IMR-90 (cell line): ENCODE data around the gene STK17B. TPM values are rescaled to one million over a fixed set of nuclear protein-coding genes. Genes with fewer than 3 reads are reported as not detected.

ENCODE experiments used
- ATAC-seq: fragments of 200-7000 bp; cut with Tn5 transposase; 2 replicates; pipeline ENCODE4 v1.9.1; 2020; ENCODE audit warnings: low read depth, mild to moderate bottlenecking, moderate library complexity
- BruUV-seq: library from RNA; stranded (reverse); fragments of 400-500 nt; replicated peaks from 2 replicates; lab custom pipeline; 2021; lab: Mats Ljungman, UMichigan
- CTCF ChIA-PET: fragments of 300-600 bp; formaldehyde crosslinking; extraction: SDS; loops from one replicate; lab custom pipeline; 2021; ENCODE audit warnings: antibody characterized with exemption; lab: Yijun Ruan, JAX
- POLR2A ChIA-PET: fragments of 300-600 bp; sonication (Branson Sonifier 250); formaldehyde crosslinking; loops from one replicate; lab custom pipeline; 2022; ENCODE audit warnings: antibody characterized with exemption; ENCODE audit not compliant: unreplicated experiment; lab: Charles Lee
- DNase-seq: peaks from one replicate; pipeline ENCODE4 v3.0.0; 2013
- H2AFZ ChIP-seq: replicated peaks from 2 replicates; pipeline ENCODE3; 2013; ENCODE audit warnings: low read length, mild to moderate bottlenecking; ENCODE audit not compliant: poor library complexity
- H2AK5ac ChIP-seq: 2 replicates; pipeline ENCODE4 v1.6.1; 2013; ENCODE audit warnings: low read depth, low read length, inconsistent platforms
- H2AK9ac ChIP-seq: replicated peaks from 2 replicates; pipeline ENCODE3; 2013; ENCODE audit warnings: mild to moderate bottlenecking, low read depth, low read length, moderate library complexity; ENCODE audit not compliant: poor library complexity
- H2BK120ac ChIP-seq: 2 replicates; pipeline ENCODE4 v1.6.1; 2013; ENCODE audit warnings: low read depth, low read length, inconsistent platforms
- H2BK15ac ChIP-seq: 3 replicates; pipeline ENCODE4 v1.6.1; 2013; ENCODE audit warnings: low read depth, low read length, inconsistent platforms
- H2BK20ac ChIP-seq: 2 replicates; pipeline ENCODE4 v1.6.1; 2013; ENCODE audit warnings: low read depth, mild to moderate bottlenecking, inconsistent platforms, low read length, moderate library complexity
- H2BK5ac ChIP-seq: 2 replicates; pipeline ENCODE4 v1.6.1; 2013; ENCODE audit warnings: mild to moderate bottlenecking, low read depth, low read length, inconsistent platforms; ENCODE audit not compliant: poor library complexity, severe bottlenecking
- H3K14ac ChIP-seq: replicated peaks from 2 replicates; pipeline ENCODE4 v1.6.1; 2013; ENCODE audit warnings: low read depth, low read length, inconsistent platforms
- H3K18ac ChIP-seq: 2 replicates; pipeline ENCODE4 v1.6.1; 2013; ENCODE audit warnings: low read depth, low read length, control low read depth
- H3K23ac ChIP-seq: 2 replicates; pipeline ENCODE4 v1.6.1; 2013; ENCODE audit warnings: low read depth, low read length, inconsistent platforms
- H3K27ac ChIP-seq: 2 replicates; pipeline ENCODE4 v1.5.1; 2013; ENCODE audit warnings: mild to moderate bottlenecking, control low read depth, low read length; ENCODE audit not compliant: insufficient read depth
- H3K27me3 ChIP-seq: 2 replicates; pipeline ENCODE4 v1.6.1; 2013; ENCODE audit warnings: low read length; ENCODE audit not compliant: control insufficient read depth, insufficient read depth
- H3K36me3 ChIP-seq: 2 replicates; pipeline ENCODE4 v1.6.1; 2013; ENCODE audit warnings: low read length, mixed read lengths; ENCODE audit not compliant: control insufficient read depth, insufficient read depth
- H3K4ac ChIP-seq: 2 replicates; pipeline ENCODE4 v1.6.1; 2013; ENCODE audit warnings: low read depth, low read length, inconsistent platforms
- H3K4me1 ChIP-seq: 2 replicates; pipeline ENCODE4 v1.6.1; 2013; ENCODE audit warnings: low read length, mixed read lengths; ENCODE audit not compliant: control insufficient read depth, insufficient read depth
- H3K4me2 ChIP-seq: 2 replicates; pipeline ENCODE4 v1.6.1; 2013; ENCODE audit warnings: low read depth, mild to moderate bottlenecking, control low read depth, low read length, moderate library complexity
- H3K4me3 ChIP-seq: 2 replicates; pipeline ENCODE4 v1.5.1; 2013; ENCODE audit warnings: low read depth, mild to moderate bottlenecking, control low read depth, low read length, moderate library complexity; ENCODE audit not compliant: insufficient read depth
- H3K56ac ChIP-seq: 2 replicates; pipeline ENCODE4 v1.6.1; 2013; ENCODE audit warnings: low read length, inconsistent platforms; ENCODE audit not compliant: insufficient read depth; ENCODE audit errors: extremely low read depth
- H3K79me1 ChIP-seq, 2 experiments: 2 replicates each; pipeline ENCODE4 v1.6.1; 2013; ENCODE audit warnings: low read length in 2 of 2, inconsistent platforms in 1 of 2, low read depth in 1 of 2
- H3K9ac ChIP-seq: 2 replicates; pipeline ENCODE4 v1.6.1; 2013; ENCODE audit warnings: low read depth, low read length, control low read depth
- H3K9me1 ChIP-seq: 2 replicates; pipeline ENCODE4 v1.6.1; 2013; ENCODE audit warnings: low read length, inconsistent platforms; ENCODE audit not compliant: insufficient read depth
- H3K9me3 ChIP-seq: 2 replicates; pipeline ENCODE4 v1.6.1; 2013; ENCODE audit warnings: low read length; ENCODE audit not compliant: control insufficient read depth, insufficient read depth
- H4K20me1 ChIP-seq: 2 replicates; pipeline ENCODE4 v1.6.1; 2013; ENCODE audit warnings: low read length, inconsistent platforms; ENCODE audit not compliant: insufficient read depth
- H4K5ac ChIP-seq: 2 replicates; pipeline ENCODE4 v1.6.1; 2013; ENCODE audit warnings: mild to moderate bottlenecking, low read depth, low read length, control low read depth
- H4K8ac ChIP-seq, 2 experiments: 2 replicates each; pipeline ENCODE4 v1.6.1; 2013; ENCODE audit warnings: low read depth in 2 of 2, low read length in 2 of 2, control low read depth in 1 of 2, inconsistent platforms in 1 of 2
- H4K91ac ChIP-seq: 2 replicates; pipeline ENCODE4 v1.6.1; 2013; ENCODE audit warnings: low read depth, low read length, inconsistent platforms; ENCODE audit not compliant: insufficient read depth
- BHLHE40 ChIP-seq: fragments of 150-350 bp; IDR thresholded peaks from 2 replicates; pipeline ENCODE4 v1.6.1; 2016; ENCODE audit warnings: mild to moderate bottlenecking, low read depth, low read length
- WGBS, 2 experiments: methylation state at CpG; one replicate each; pipeline versions ENCODE4 v1.1.5 to v1.1.7; 2013; ENCODE audit warnings: missing lambda C conversion rate in 2 of 2; ENCODE audit not compliant: insufficient read length in 1 of 2; ENCODE audit errors: extremely low coverage in 2 of 2; 5-methylcytosine and 5-hydroxymethylcytosine counted together
- dilution Hi-C: fragments of 300-500 bp; cut with HindIII; formaldehyde crosslinking; loops from one replicate; pipeline ENCODE4 v1.14.3; 2018; ENCODE audit warnings: low sequenced_read_pairs; ENCODE audit not compliant: unreplicated experiment
- in situ Hi-C: fragments of 300-500 bp; cut with MboI; formaldehyde crosslinking; loops from 3 replicates; pipeline ENCODE4 v1.14.3; 2019; ENCODE audit warnings: low sequenced_read_pairs, inconsistent platforms, mixed read lengths
- intact Hi-C: fragments of 100-400 bp; cut with micrococcal nuclease; formaldehyde crosslinking; loops from 2 replicates; pipeline ENCODE4 v1.10.0; 2022
- polyA plus RNA-seq, 3 experiments: library from polyadenylated mRNA; depleted of rRNA; stranded (reverse); fragments of >200 nt; gene quantifications; 2 replicates each; pipeline ENCODE4 v1.2.3, GENCODE V29; 2012; ENCODE audit warnings: low replicate concordance in 1 of 3
- total RNA-seq: library from RNA; depleted of rRNA; stranded (reverse); fragments of >200 nt; gene quantifications from 2 replicates; pipeline ENCODE4 v1.2.3, GENCODE V29; 2012

The STK17B gene
- total and polyA plus RNA-seq, 2 of the 4 experiments (the other 2 are of a cell fraction) = 7.5 to 48.9 TPM

DNA sequence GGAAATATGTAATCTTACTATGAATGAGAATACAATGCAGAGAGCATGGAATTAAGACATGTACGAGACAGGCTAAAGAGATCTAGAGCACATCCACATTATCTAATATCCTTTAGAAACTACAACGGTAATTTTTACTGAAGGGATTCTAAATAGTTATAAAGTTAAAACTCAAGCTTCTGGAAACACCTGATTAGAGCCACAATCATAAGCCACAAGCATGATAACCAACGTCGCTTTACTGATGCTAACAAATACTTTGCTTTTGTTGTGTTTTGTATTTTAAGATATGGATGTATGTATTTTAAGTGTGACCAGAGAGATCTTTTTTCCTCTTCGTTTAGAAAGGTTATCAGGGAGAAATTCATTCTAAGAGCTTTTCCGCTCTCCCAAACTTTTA, 44.0 kb upstream of the STK17B start:
- H2AFZ ChIP-seq = no peak overlapping the region
- no CpG with 5 or more reads among the region's 6 CpGs for WGBS, 2 experiments
- no peak for DNase-seq
- H2BK15ac ChIP-seq = no peak overlapping the region
- BruUV-seq = no TSS peak
- H3K23ac ChIP-seq = no peak overlapping the region
- no peaks in the 10 kb centered on the region for H3K27me3 ChIP-seq
- H3K9me3 ChIP-seq = no peaks in the 10 kb centered on the region
- H3K18ac ChIP-seq = no peak overlapping the region
- no peak overlapping the region for H4K8ac ChIP-seq
- ChIA-PET CTCF (interaction anchor here (0.7 kb wide), 1 partner anchor 14 kb away, joined by 3 read pairs; no protein-coding TSS in a partner anchor), POLR2A (no interaction called here)
- no peaks in the 10 kb centered on the region for H4K20me1 ChIP-seq
- no peaks in the 10 kb centered on the region for H3K36me3 ChIP-seq
- no peak overlapping the region for H3K9ac ChIP-seq
- in situ Hi-C loops = no loop called here
- dilution Hi-C loops = no loop called here
- no peaks in the 10 kb centered on the region for H3K4me1 ChIP-seq
- intact Hi-C loops = no loop called here
- TF ChIP-seq BHLHE40 = no peak
- no peak overlapping the region for H2AK9ac ChIP-seq
- no peak overlapping the region for H3K56ac ChIP-seq
- H4K5ac ChIP-seq = no peak overlapping the region
- H3K4me2 ChIP-seq = no peak overlapping the region
- no peak overlapping the region for H3K4me3 ChIP-seq
- H2BK120ac ChIP-seq = no peak overlapping the region
- no peak overlapping the region for H3K27ac ChIP-seq
- H3K9me1 ChIP-seq = no peaks in the 10 kb centered on the region; the same call in 1 of the 2 replicates
- no peak overlapping the region for H3K4ac ChIP-seq
- H2BK20ac ChIP-seq = no peak overlapping the region
- no peak for ATAC-seq
- no peak overlapping the region for H4K91ac ChIP-seq
- no peak overlapping the region for H2BK5ac ChIP-seq
- no peaks in the 10 kb centered on the region for H3K79me1 ChIP-seq
- H3K14ac ChIP-seq = no peak overlapping the region
- no peak overlapping the region for H2AK5ac ChIP-seq
